IPS DF 19.7 (cell line): ENCODE measurements around the gene DLG2.

Source experiments
- DNase-seq: peaks from one replicate; pipeline ENCODE4 v3.0.0-alpha.2; 2013; ENCODE audit warnings: low read depth, low spot score

Gene DLG2

DNA sequence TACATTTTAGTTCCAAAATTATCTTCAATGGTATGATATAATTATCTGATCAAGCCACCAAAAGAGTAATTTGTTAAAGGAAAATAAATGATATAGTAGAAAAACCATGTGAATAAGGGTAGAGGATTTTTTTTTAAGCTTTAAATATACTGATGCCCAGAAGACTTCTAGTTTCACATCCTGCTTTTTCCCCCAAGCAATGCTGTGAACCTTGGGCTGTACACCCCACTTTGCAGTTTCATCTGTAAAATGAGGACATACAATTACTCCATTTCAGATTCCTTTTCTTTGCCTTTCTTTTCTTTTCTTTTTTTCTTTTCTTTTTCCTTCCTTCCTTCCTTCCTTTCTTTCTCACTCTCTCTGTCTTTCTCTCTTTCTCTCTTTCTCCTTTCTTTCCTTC lies 1125.4 kb downstream of the DLG2 start:
- no peak for DNase-seq

DNA sequence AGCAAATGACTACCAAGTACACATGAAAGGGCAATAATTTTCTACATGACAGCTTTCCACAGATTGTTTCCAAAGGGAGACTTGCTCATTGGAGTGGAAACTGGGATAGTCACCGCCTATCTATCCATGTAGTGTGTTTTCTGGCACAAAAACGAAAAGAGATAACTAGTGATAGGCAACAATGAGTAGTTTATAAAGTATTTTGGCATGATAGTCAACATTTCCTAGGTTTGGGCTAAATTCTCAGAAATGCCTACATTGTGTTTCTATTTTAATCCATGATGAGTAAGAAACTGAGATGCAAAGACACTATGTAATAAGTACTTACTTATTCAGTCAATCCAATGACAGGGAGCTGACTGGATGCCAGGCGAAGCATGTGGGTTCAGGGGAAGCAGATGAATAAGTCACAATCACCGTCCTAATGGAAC lies 1129.1 kb downstream of the DLG2 start:
- no peak for DNase-seq

DNA sequence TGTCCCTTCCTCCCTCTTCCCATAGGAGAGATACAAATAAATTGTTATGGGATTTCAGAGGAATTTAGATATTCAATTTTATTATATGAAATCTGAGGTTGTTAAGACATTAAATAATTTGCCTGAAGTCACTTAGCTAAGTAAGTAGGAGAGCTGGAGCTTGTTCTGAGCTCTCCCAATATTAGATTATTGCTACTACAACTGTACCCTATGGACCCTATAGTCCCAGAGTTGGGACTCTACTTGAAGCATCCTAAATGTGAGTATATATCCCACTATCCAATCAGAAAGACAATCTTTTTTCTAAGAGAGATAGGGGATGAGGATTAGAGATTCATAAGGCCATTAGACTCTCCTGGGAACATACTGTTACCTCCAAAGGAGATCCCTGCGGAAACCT lies 1130.0 kb downstream of the DLG2 start:
- DNase-seq: no peak

- no peak for DNase-seq
Measured at GRCh38 chr11:84496122-84496521, 1131.0 kb downstream of the DLG2 start.

- no peak for DNase-seq
Measured at GRCh38 chr11:84480131-84480530, 1147.0 kb downstream of the DLG2 start.

DNA sequence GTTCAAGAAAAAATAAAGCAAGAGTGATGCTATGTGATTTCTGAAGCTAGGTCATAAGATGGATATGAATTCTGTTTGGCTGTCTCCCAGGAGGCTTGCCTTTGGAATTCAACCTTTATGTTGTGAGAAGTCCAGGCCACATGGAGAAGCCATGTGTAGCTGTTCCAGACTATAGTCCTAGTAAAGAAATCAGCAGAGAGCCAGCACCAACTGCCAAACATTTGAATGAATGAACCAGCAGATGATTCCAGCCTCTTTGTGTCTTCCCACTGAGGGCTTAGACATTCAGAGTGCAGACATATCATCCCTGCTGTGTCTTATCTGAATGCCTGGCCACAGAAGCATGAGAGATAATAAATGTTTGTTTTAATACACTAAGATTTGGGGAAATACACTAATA lies 1150.6 kb downstream of the DLG2 start:
- DNase-seq: no peak

GRCh38 chr11:84471501-84471900 lies 1155.6 kb downstream of the DLG2 start:
- DNase-seq: peak; percentile 20

GRCh38 chr11:84468235-84468634 lies 1158.9 kb downstream of the DLG2 start:
- no peak for DNase-seq

DNA sequence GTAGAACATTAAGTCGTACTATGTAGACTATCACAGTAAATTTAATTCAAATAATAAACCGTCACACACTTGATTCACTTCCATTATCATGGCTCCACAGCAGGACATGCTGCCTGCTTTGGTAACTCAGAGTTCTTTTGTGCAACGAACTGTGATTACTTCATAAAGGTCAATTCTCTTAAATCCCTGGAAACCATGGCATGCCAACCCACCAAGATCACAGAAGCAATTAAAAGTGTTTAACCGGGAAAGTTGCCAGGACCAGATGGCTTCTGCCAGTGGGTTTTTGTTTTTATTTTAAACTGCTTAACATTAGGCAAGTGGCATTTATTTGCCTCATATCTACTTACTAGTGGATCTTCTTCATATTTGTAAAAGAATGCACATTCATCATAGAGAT lies 1162.1 kb downstream of the DLG2 start:
- no peak for DNase-seq

DNA sequence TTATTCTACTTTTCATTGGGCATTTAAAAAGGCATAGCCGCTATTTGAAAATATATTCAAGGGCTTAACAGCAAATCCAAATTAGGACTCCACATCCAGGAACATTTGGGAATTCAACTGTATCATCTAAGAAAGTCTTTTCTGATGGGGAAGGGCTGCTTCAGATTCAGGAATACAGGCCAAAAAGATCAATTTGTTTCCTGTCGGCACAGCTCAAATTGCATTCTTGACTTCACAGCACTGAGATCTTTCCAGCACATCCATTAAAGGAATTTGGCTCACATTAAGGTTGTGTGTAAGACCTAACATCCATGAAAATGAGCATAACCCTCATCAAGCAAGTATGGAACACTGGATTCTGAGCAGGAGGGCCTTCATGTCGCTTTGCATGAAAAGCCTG lies 1171.5 kb downstream of the DLG2 start:
- DNase-seq: no peak

- DNase-seq: no peak
Measured at GRCh38 chr11:84452211-84452610, 1174.9 kb downstream of the DLG2 start.

- no peak for DNase-seq
Measured at GRCh38 chr11:84438565-84438964, 1188.6 kb downstream of the DLG2 start.

GRCh38 chr11:84437071-84437980 lies 1189.8 kb downstream of the DLG2 start:
- DNase-seq: peak; percentile 87

DNA sequence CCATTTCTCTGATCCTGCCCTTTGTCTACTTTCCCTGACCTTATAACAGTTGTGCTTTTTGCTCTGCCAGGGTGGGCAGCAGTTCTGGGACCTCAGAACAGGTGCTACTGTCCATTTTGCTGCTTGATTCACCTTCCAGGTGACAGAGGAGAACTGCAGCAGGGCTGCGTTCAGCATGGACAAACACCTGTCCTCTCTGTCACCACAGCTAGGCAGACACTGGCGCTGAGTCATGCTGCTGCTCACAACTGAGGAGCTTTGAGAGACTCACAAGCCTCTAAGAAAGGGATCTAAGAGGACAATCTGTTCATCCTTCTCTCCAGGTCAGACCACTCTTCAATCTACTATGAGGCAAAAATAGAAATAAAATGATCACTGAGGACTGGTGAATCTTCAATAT lies 1196.5 kb downstream of the DLG2 start:
- no peak for DNase-seq

DNA sequence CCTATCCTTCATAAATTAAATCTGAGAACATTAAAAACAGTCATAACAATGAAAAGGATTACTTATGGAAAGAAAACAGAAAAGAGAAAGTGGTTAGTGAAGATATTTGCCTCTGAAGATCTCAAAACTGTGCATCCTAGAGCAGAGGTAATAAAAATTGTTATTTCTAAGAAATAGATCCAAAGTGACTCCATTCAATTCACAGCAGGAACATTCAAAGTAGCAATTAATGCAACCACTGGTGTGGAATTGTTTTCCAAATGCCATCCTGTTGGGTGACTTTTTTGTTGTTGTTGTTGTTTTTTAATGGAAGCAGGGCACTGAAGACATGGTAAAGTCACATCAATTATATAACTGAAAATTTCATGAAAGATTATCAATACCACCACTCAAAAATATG lies 1201.5 kb downstream of the DLG2 start:
- no peak for DNase-seq

DNA sequence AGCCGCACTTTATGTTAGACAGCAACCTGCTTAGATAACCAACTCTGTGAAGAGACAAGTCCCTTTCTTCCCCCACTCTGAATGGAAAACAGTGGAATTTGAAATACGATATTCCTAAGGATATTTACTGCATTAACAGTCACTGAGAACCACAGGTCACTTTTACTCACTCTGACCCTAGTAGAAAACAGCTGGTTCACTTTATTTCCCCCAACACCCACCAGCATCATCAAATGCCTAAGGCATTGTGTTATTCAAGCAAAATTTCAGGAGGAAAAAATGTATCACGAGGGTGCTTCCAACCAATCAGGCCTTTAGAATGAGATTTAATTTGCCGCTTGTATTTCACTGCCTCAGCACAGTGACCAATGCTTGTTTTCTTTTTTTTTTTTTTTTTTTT lies 1206.9 kb downstream of the DLG2 start:
- no peak for DNase-seq

- DNase-seq: no peak
Measured at GRCh38 chr11:84419616-84420015, 1207.5 kb downstream of the DLG2 start.

DNA sequence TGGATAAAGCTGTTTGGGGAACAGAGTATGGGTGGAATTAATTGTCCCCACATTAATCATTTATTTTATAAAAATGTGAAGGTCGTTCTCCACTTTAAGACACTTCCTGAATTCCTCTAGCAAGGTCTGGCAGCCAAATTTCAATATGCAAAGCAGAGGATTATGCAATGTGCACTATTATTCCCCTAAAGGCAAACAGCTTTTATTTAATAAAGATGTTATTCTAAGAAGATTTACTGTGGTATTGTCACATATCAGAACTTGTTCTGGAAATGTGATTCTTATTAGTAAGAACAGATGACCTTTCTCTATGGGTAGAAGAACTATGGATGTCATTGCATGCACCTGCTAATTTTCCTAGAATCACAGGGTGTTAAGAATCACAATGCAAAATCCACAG lies 1212.2 kb downstream of the DLG2 start:
- DNase-seq: no peak

- DNase-seq: no peak
Measured at GRCh38 chr11:84413549-84413948, 1213.6 kb downstream of the DLG2 start.

DNA sequence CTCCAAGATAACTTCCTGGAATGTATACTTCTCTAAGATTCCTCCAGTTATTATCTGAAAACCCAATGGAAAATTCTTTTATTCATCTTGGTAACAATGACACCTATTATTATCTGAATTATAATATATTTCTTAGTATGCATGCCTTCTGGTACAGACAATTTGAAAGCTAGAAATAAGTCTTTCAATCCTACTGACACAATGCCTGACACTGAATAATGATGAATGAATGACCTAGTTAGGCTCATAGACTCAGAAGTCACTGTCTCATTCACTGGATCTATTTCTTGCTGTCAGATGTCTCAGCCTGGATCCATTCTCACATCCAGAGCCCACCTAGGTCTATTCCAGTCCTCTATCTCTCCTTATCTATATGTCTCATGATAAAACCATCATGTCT lies 1214.3 kb downstream of the DLG2 start:
- DNase-seq: no peak

DNA sequence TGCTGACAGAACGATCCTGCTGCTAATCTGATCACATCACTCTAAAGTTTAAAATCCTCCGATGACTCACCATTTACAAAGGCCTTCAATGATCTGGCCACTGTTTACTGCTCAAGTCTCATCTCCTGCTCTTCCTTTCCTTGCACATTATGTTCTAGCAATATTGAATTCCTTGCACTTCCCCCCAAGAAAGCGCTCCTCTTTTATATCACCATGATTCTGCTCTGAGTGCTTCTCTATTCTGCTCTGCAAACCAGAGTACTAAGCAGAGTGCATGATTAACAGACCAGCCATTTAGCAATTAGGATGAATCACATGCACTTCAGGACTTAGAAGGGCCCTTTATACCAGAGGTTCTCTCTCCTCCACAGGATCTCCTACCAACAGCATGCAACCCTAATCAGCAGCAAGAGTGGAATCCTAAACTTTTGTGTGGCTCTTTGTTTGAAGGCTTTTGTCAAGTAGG lies 1218.2 kb downstream of the DLG2 start:
- DNase-seq: no peak

- no peak for DNase-seq
Measured at GRCh38 chr11:84407091-84407490, 1220.1 kb downstream of the DLG2 start.

- DNase-seq: no peak
Measured at GRCh38 chr11:84398017-84398626, 1229.0 kb downstream of the DLG2 start.
